CMK (cell line): ENCODE measurements around the gene KIF1B.
A peak's percentile ranks its signal among the peaks of the same experiment; 100 is the strongest.
"Not testable (repeated sequence)": the region's sequence is repeated elsewhere in the genome, so short reads cannot be mapped to it uniquely, and the experiment has no call there.

Source experiments
- DNase-seq: peaks from one replicate; pipeline ENCODE4 v3.0.0-alpha.2; 2010; ENCODE audit warnings: low read depth

Gene KIF1B

GRCh38 chr1:10426535-10426848, 216.1 kb downstream of the KIF1B start:
- DNase-seq = not testable (repeated sequence)

- no peak for DNase-seq
These were observed 218.6 kb downstream of the KIF1B start for GRCh38 chr1:10428984-10429383.

GRCh38 chr1:10429868-10430215, 219.5 kb downstream of the KIF1B start:
- no peak for DNase-seq

- peak; percentile 84 for DNase-seq
These were observed 220.1 kb downstream of the KIF1B start, which contains the start of gene CENPS for GRCh38 chr1:10430216-10431069. TSS of gene CENPS (plus strand) at chr1:10430433. CDS start at chr1:10430518, 85 bp downstream.
